Neural progenitor cell (in vitro differentiated cells): ENCODE results near the gene GULP1.

Experiments
- CTCF ChIP-seq: fragments of 200-600 bp; sonication (generic); IDR thresholded peaks from 2 replicates; pipeline ENCODE4 v1.5.1; 2017; ENCODE audit warnings: antibody characterized with exemption, mild to moderate bottlenecking
- EZH2 ChIP-seq: fragments of 200-600 bp; sonication (generic); IDR thresholded peaks from 2 replicates; pipeline ENCODE4 v1.6.1; 2017; ENCODE audit warnings: antibody characterized with exemption, mild to moderate bottlenecking, moderate library complexity
- EZH2phosphoT487 ChIP-seq: fragments of 200-600 bp; sonication (generic); IDR thresholded peaks from 2 replicates; pipeline ENCODE4 v1.6.1; 2017; ENCODE audit warnings: antibody characterized with exemption

GRCh38 chr2:188415754-188416083 is 124.0 kb downstream of the GULP1 start:
- TF ChIP-seq CTCF = no peak
- no peak for TF ChIP-seq EZH2phosphoT487
- no peak for TF ChIP-seq EZH2
